A549 (cell line): ENCODE results near the gene ROPN1B.
"Not testable (repeated sequence)": the region's sequence is repeated elsewhere in the genome, so short reads cannot be mapped to it uniquely, and the experiment has no call there.

Experiments used
- BHLHE40 ChIP-seq: IDR thresholded peaks from 2 replicates; pipeline ENCODE4 v1.6.1; 2012; ENCODE audit warnings: low read depth, low read length, inconsistent platforms
- CBX8 ChIP-seq: fragments of 200-600 bp; sonication (generic); IDR thresholded peaks from 2 replicates; pipeline ENCODE4 v1.6.1; 2016
- CEBPB ChIP-seq, 2 experiments: fragments of >200 bp in 1 of 2; sonication (Bioruptor Twin) in 1 of 2; formaldehyde crosslinking in 1 of 2; IDR thresholded peaks; 2 replicates each; pipeline ENCODE4 v1.6.1; 2012 to 2016
- EP300 ChIP-seq, 2 experiments: fragments of >200 bp; sonication (Bioruptor Twin); formaldehyde crosslinking; IDR thresholded peaks; 2 replicates in 1 of 2; 3 replicates in 1 of 2; pipeline ENCODE4 v1.6.1; 2016 to 2017
- HDAC2 ChIP-seq: fragments of 200-600 bp; sonication (generic); IDR thresholded peaks from 2 replicates; pipeline ENCODE4 v1.6.1; 2016
- JUN ChIP-seq, 2 experiments: fragments of >200 bp; sonication (Bioruptor Twin); formaldehyde crosslinking; IDR thresholded peaks; 2 replicates in 1 of 2; 3 replicates in 1 of 2; pipeline ENCODE4 v1.6.1; 2016 to 2017
- RAD21 ChIP-seq, 2 experiments: fragments of >200 bp in 1 of 2; sonication (Bioruptor Twin) in 1 of 2; formaldehyde crosslinking in 1 of 2; IDR thresholded peaks in 1 of 2; conservative IDR thresholded peaks in 1 of 2; 2 replicates in 1 of 2; 3 replicates in 1 of 2; pipeline ENCODE4 v1.6.1; 2012 to 2018; ENCODE audit warnings: inconsistent platforms in 1 of 2
- SMC3 ChIP-seq: fragments of >200 bp; sonication (Bioruptor Twin); formaldehyde crosslinking; IDR thresholded peaks from 3 replicates; pipeline ENCODE4 v1.6.1; 2018; ENCODE audit warnings: inconsistent platforms
- ZSCAN20 ChIP-seq: fragments of 250-450 bp; sonication (Bioruptor Pico); IDR thresholded peaks from 2 replicates; pipeline ENCODE4 v1.8.0; 2022; ENCODE audit warnings: mild to moderate bottlenecking, moderate library complexity
- TF ChIP-seq, protein P1 (sequence below): fragments of >200 bp; sonication (Bioruptor Twin); formaldehyde crosslinking; IDR thresholded peaks from 3 replicates; pipeline ENCODE4 v1.5.1; 2016
- TF ChIP-seq, protein P2 (sequence below): IDR thresholded peaks from 2 replicates; pipeline ENCODE4 v1.6.1; 2012
- TF ChIP-seq, protein P3 (sequence below): fragments of 200-600 bp; sonication (generic); IDR thresholded peaks from 2 replicates; pipeline ENCODE4 v1.6.1; 2016; ENCODE audit warnings: antibody characterized with exemption, mild to moderate bottlenecking, moderate library complexity
- TF ChIP-seq, protein P4 (sequence below): fragments of >200 bp; sonication (Bioruptor Twin); formaldehyde crosslinking; IDR thresholded peaks from 3 replicates; pipeline ENCODE4 v1.6.1; 2016

- TF ChIP-seq ZSCAN20 (CRISPR knock-in tag); RAD21 (conservative IDR thresholded peaks at IDR 0.05 in 1 of 2, IDR thresholded peaks at IDR 0.05 in 1 of 2); CBX8; BHLHE40; SMC3; CEBPB (IDR thresholded peaks at IDR 0.05); JUN (IDR thresholded peaks at IDR 0.05); HDAC2; EP300 (IDR thresholded peaks at IDR 0.05): not testable (repeated sequence)
- TF ChIP-seq, protein P1, sequence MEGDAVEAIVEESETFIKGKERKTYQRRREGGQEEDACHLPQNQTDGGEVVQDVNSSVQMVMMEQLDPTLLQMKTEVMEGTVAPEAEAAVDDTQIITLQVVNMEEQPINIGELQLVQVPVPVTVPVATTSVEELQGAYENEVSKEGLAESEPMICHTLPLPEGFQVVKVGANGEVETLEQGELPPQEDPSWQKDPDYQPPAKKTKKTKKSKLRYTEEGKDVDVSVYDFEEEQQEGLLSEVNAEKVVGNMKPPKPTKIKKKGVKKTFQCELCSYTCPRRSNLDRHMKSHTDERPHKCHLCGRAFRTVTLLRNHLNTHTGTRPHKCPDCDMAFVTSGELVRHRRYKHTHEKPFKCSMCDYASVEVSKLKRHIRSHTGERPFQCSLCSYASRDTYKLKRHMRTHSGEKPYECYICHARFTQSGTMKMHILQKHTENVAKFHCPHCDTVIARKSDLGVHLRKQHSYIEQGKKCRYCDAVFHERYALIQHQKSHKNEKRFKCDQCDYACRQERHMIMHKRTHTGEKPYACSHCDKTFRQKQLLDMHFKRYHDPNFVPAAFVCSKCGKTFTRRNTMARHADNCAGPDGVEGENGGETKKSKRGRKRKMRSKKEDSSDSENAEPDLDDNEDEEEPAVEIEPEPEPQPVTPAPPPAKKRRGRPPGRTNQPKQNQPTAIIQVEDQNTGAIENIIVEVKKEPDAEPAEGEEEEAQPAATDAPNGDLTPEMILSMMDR, result not testable (repeated sequence)
- TF ChIP-seq, protein P2, sequence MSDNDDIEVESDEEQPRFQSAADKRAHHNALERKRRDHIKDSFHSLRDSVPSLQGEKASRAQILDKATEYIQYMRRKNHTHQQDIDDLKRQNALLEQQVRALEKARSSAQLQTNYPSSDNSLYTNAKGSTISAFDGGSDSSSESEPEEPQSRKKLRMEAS, result not testable (repeated sequence)
- TF ChIP-seq, protein P3, sequence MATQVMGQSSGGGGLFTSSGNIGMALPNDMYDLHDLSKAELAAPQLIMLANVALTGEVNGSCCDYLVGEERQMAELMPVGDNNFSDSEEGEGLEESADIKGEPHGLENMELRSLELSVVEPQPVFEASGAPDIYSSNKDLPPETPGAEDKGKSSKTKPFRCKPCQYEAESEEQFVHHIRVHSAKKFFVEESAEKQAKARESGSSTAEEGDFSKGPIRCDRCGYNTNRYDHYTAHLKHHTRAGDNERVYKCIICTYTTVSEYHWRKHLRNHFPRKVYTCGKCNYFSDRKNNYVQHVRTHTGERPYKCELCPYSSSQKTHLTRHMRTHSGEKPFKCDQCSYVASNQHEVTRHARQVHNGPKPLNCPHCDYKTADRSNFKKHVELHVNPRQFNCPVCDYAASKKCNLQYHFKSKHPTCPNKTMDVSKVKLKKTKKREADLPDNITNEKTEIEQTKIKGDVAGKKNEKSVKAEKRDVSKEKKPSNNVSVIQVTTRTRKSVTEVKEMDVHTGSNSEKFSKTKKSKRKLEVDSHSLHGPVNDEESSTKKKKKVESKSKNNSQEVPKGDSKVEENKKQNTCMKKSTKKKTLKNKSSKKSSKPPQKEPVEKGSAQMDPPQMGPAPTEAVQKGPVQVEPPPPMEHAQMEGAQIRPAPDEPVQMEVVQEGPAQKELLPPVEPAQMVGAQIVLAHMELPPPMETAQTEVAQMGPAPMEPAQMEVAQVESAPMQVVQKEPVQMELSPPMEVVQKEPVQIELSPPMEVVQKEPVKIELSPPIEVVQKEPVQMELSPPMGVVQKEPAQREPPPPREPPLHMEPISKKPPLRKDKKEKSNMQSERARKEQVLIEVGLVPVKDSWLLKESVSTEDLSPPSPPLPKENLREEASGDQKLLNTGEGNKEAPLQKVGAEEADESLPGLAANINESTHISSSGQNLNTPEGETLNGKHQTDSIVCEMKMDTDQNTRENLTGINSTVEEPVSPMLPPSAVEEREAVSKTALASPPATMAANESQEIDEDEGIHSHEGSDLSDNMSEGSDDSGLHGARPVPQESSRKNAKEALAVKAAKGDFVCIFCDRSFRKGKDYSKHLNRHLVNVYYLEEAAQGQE, result not testable (repeated sequence)
- TF ChIP-seq, protein P4, sequence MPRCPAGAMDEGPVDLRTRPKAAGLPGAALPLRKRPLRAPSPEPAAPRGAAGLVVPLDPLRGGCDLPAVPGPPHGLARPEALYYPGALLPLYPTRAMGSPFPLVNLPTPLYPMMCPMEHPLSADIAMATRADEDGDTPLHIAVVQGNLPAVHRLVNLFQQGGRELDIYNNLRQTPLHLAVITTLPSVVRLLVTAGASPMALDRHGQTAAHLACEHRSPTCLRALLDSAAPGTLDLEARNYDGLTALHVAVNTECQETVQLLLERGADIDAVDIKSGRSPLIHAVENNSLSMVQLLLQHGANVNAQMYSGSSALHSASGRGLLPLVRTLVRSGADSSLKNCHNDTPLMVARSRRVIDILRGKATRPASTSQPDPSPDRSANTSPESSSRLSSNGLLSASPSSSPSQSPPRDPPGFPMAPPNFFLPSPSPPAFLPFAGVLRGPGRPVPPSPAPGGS, result not testable (repeated sequence)
These were observed 17.8 kb upstream of the ROPN1B start for GRCh38 chr3:125951176-125951575.
